Hematopoietic multipotent progenitor cell (in vitro differentiated cells): ENCODE data around the gene PKNOX1. TPM values are rescaled to one million over a fixed set of nuclear protein-coding genes. Genes with fewer than 3 reads are reported as not detected.
"Not testable (repeated sequence)": the region's sequence is repeated elsewhere in the genome, so short reads cannot be mapped to it uniquely, and the experiment has no call there.

Experiments
- DNase-seq, 3 donors: peaks; one replicate each; pipeline ENCODE4 v3.0.0-alpha.2; 2011 to 2015; ENCODE audit warnings: low read depth in 2 of 3, low spot score in 2 of 3
- total RNA-seq: library from RNA; depleted of rRNA; stranded (reverse); fragments of >200 nt; gene quantifications from one replicate; pipeline ENCODE4 v1.2.3, GENCODE V29; 2012

The PKNOX1 gene
- total RNA-seq, 1 donor: 13.7 TPM

DNA sequence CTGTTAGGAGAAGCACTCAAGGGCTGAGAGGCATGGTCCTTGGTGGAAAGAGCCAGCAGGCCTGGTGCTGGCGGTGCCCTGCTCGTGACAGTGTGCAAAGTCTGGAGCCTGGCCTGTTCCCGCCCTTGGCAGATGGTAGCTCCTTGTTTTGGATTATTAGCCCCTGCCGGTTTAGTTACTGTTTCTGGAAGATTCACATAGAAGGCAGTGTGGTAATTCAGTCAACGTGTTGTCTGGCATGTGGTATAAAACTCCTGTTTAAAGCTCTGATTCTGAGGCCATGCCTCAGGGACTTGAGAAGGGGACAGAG lies 6.8 kb downstream of the PKNOX1 start:
- no peak for DNase-seq

DNA sequence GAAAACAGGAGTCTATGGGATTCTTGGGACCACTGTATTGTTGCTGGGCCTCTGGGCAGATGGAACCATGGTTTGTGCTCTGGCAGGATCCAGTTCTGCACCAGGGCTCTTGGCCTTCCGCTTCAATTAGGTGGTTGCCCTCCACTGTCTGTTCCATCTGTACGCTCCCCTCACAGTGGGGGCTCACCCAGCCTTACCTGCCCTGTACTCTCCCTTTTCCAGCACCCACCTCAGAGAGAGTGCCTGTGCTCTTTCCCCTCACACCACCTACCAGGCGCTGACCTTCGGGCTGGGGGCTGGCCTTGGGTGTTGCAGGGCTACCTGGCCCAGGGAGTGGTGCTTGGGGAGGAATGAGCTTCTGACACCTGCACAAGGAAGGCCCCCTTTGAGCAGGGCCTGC lies 7.5 kb downstream of the PKNOX1 start:
- no peak for DNase-seq

DNA sequence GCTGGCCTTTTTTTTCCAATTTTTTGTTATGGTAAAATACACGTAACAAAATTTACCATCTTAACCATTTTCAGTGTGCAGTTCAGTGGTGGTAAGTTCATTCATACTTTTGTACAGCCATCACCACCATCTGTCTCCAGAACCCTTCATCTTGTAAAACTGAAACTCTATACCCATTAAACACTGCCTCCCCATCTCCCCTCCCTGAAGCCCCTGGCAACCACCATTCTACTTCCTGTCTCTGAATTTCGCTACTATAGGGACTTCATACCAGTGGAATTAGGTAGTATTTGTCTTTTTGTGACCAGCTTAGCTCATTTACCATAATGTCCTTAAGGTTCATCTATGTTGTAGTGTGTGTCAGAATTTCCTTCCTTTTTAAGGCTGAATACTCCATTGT lies 8.7 kb downstream of the PKNOX1 start:
- no peak for DNase-seq

DNA sequence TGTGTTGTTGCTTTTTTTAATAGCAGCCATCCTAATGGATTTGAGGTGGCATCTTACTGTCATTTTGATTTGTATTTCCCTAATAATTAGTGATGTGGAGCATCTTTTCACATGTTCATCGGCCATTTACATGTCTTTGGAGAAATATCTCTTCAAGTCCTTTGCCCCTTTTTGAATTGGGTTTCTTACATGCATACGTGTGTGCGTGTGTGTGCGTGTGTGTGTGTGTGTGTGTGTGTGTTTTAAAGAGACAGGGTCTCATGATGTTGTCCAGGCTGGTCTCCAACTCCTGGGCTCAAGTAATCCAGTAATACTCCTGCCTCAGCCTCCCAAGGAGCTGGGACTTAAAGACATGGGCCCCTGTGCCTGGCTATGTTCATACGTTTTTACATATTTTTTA lies 9.5 kb downstream of the PKNOX1 start:
- no peak for DNase-seq

DNA sequence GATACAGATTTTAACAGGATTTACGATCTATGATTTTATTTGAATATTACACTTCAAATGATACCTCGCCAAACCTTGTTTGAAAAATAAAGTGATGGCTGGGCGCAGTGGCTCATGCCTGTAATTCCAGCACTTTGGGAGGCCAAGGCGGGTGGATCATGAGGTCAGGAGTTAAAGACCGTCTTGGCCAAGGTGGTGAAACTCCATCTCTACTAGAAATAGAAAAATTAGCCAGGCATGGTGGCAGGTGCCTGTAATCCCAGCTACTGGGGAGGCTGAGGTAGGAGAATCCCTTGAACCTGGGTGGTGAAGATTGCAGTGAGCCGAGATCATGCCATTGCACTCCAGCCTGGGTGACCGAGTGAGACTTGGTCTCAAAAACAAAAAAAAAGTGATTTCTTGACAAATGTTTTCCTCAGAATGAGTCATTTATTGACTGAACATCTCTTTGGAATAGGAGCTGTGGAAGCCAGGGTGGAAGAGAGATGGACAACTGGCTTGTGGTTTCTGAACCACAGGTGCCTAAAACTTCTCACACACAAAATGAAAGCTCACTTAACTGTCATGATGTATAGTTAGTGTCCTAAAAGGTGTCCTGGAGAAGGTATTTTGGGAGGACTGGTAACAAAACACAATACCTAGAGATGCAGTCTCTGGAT lies 11.9 kb downstream of the PKNOX1 start:
- no peak for DNase-seq

DNA sequence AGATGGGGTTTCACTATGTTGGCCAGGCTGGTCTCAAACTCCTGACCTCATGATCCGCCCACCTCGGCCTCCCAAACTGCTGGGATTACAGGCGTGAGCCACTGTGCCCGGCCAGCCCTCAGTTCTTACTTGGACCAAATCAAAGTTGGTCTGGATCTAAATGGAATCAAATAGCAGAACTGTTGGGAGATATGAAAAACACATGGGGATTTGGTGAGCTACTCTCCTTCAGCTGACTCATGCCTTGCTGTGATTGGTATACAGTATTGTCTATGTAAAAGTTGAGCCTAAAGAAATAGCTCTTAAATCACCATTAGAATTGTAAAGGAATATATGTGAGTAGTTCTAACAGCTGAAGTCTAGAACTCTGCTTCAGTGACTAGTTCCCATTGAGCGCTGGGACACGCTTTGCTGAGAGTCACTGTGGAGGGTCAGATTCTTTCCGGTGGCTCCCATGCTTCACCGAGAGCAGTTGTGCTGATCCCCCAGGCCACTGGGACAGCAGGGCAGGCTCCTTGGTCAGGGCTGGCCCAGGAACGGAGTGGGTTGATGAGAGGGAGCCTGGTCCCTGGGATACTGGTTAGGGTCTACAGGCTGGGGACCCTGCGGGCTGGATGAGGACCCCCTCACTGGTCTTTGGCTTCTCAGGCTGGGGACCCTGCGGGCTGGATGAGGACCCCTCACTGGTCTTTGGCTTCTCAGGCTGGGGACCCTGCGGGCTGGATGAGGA lies 14.0 kb downstream of the PKNOX1 start:
- no peak for DNase-seq

DNA sequence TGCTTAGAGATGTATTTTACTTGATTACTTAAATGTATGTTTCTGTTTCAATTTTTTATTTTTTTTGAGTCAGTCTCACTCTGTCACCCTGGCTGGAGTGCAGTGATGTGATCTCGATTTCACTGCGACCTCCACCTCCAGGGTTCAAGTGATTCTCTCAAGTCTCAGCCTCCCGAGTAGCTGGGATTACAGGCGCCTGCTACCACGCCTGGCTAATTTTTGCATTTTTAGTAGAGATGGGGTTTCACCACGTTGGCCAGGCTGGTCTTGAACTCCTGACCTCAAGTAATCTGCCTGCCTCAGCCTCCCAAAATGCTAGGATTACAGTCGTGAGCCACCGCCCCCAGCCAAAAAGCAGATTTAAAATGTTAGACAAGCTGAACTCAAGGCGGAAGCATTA lies 15.0 kb downstream of the PKNOX1 start:
- not testable (repeated sequence) for DNase-seq

DNA sequence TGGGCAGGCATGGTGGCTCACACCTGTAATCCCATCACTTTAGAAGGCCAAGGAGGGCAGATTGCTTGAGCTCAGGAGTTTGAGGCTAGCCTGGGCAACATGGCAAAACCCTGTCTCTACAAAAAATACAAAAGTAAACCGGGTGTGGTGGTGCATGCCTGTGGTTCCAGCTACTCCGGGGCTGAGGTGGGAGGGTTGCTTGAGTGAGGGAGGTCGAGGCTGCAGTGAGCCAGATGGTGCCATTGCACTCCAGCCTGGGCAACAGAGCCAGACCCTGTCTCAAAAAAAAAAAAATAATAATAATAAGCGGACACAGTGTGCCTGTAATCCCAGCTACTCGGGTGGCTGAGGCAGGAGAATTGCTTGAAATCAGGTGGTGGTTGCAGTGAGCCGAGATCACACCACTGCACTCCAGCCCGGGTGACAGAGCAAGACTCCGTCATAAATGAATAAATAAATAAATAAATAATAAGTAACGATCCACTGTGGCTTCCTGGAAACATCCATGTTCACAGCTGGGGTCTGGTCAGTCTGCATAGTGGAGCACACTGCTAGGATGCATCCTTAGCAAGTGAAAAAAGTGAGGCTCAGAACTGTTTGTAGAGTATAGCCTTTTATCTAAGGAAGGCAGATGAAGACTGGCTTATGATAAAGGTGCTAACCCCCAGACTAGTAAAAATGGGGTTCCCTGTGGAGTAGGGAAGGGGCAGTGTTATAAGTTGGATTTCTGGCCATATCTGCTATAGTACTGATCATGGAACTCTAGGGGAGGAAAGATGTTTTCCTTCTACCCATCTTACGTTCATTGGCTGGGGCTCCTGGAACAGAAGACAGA lies 15.7 kb downstream of the PKNOX1 start:
- no peak for DNase-seq

DNA sequence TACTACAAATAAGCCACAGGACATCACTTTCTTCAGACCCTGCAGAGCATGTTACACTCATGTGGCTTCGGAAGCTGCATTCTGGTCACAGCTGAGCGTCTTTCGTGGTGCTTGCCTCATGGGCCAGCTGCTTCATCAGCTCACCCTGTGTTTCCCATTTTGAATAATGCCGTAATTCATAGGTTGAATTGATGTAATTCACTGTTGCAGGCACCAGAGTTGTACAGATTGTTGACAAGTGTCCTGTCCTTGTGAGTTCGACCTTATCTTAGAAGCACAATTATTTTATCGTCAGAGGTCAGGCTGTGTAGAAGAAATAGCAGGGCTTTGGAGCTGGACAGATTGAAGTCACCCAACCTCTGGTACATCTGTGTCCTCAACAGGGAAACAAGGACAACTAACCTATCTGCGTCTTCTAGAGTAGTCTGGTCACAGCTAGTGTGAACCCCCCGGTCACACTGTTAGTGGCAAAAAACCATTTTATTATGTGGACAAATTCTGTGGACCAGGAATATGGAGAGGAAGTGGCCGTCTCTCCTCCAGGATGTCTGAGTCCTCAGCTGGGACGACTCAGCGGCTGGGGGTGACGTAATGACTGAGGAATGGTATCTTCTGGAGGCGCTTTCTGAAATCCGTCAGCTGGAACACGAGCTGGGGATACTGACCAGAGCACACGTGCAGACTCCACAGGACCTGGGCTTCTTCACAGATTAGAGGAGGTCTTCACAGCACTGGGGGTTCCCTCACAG lies 17.8 kb downstream of the PKNOX1 start:
- no peak for DNase-seq

DNA sequence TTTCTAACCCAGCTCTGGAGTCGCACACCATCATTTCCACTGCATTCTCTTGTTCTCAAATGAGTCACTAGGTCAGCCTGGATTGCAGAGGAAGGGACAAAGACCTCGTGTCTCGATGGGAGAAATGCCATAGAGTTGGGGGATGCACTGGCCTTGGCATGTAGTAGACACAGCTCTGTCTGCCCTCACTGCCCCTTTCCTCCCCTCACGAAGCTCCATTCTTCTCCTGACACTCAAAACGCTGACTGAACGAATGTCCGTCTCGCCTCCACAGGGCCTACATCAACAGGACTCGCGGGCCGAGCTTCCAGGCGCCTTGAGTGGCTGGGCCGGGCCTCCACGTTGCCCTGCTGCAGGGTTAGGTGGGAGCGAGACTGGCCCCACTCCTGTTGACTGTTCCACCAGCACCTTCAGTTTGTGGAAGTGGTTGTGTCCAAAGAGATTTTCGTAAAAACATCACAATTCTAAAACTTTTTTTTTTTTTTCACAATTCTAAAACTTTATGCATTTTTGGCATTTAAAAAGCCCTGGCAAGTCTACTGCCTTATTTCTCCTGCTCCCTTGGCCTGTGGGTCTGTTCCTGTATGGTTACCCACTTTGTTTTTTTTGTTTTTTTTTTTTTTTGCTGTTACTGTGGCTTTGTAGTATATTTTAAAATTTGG lies 18.8 kb downstream of the PKNOX1 start:
- no peak for DNase-seq

DNA sequence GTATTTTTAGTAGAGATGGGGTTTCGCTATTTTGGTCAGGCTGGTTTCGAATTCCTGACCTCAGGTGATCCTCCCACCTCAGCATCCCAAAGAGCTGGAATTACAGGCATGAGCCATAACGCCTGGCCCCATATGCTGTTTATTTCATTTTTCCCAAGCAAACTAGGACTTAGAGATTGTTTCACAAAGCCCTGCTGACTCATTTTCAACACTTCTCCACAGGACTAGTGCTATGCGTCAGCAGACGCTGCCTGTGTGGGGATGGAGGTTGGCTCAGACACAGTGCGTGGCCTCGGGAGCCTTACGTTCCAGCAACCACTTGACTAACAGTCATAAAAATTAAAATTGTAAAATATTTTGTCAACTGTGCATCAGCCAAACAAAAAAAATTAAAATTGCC lies 22.7 kb downstream of the PKNOX1 start:
- DNase-seq: no peak

DNA sequence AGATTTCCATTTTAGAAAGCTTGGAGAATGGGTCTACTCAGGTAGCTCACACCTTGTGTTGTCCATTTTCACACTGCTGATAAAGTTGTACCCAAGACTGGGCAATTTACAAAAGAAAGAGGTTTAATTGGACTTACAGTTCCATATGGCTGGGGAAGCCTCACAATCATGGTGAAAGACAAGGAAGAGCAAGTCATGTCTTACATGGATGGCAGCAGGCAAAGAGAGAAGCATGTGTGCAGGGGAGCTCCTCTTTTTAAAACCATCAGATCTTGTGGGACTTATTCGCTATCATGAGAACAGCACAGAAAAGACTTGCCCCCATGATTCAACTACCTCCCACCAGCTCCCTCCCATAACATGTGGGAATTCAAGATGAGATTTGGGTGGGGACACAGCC lies 23.6 kb downstream of the PKNOX1 start:
- not testable (repeated sequence) for DNase-seq

DNA sequence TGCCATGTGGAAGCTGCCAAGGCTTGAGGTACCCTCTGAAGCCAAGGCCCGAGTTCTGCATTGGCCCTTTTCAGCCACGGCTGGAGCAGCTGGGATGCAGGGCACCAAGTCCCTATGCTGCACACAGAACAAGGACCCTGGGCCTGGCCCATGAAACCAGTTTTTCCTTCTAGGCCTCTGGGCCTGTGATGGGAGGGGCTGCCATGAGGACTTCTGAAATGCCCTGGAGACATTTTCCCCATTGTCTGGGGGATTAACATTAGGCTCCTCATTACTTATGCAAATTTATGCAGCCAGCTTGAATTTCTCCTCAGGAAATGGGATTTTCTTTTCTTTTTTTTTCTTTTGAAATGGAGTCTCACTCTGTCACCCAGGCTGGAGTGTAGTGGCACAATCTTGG lies 24.8 kb downstream of the PKNOX1 start:
- not testable (repeated sequence) for DNase-seq

DNA sequence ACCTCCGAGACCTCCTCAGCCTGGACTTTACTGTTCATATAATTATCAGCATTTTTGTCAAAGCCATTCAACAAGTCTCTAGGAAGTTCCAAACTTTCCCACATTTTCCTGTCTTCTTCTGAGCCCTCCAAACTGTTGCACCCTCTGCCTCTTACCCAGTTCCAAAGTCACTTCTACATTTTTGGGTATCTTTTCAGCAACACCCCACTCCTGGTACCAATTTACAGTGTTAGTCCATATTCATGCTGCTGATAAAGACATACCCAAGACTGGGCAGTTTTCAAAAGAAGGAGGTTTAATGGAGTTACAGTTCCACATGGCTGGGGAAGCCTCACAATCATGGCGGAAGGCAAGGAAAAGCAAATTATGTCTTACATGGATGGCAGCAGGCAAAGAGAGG lies 25.7 kb downstream of the PKNOX1 start:
- DNase-seq: not testable (repeated sequence)

DNA sequence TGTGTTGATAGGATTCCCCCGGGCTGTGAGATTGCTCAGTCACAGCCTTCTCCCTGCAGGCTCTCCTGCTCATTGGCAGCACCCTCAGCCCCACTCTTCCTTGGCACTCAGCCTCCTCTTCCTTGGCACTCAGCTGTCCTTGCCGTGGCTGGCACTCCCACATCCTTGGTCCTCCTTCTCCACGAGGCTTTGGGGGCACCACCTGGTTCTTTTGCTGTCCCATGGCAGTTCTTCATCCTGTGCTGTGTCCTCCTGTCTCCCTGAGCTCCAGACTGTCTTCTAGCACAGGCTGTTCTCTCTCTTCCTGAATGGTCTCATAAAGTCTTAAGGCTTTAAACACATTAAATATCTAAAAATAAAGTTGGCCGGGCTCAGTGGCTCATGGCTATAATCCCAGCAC lies 27.0 kb downstream of the PKNOX1 start:
- no peak for DNase-seq

DNA sequence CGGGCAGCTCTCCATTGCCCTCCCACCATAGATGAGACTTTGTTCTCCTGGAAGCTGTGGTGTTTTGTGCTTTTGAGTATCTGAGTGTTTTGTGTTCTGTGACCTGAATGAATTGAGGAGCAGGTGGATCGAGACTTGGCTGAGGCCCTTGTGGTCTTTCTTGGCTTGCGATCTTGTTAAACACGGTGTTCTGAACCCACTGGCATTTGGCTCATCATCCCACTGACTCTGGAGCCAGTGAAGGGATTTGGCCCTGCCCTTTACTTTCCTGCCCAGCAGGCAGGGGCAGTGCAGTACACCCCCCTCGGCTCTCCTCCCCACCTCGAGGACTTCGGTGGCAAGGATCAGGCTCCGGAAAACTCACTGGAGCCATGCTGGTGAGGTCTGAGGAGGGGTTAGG lies 30.6 kb downstream of the PKNOX1 start:
- no peak for DNase-seq

DNA sequence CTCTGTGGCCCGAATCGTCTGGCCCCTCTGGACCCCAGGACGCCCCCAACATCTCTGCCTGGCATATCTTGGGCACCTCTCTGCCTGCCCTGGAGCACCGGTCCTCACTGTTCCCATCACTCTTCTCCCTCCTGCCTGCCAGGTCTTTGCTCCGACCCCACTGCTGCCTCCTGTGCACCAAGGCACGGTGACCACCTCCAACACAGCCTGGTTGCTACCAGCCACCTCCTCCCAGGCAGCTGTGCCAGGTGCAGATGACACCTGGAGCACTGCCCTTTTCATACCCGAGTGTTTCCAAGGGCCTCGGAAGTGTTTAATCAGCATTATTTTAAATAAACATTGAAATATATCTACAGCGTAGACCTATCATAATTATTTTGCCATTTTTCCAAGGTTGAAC lies 31.3 kb downstream of the PKNOX1 start:
- DNase-seq: no peak

DNA sequence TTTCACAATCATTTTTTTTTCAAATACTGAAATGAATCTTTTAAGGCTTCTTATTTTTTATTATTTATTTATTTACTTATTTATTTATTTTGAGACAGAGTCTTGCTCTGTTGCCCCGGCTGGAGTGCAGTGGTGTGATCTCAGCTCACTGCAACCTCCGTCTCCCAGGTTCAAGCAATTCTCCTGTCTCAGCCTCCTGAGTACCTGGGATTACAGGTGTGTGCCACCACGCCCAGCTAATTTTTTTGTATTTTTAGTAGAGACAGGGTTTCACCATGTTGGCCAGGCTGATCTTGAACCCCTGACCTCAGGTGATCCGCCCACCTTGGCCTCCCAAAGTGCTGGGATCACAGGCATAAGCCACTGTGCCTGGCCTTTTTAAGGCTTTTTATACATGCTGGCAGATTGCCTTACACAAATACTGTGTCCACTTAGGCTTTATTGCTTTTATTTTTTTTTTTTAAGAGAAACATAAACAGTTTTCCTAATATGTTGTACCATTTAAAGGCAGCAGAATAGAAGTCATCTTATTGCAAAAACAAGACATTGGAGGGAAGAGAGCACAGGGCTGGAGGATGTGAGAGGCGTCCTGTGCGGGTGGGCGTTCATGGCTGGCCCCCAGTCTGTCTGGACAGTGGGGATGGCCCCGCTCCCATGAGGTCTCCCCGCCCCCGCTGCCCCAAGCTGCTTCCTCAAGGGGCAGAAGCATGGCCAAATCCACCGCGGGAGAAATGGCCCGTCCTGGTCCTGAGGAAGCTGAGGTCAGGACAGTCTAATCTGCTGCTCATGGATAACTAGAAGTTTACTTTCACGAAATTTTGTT lies 31.9 kb downstream of the PKNOX1 start:
- not testable (repeated sequence) for DNase-seq

DNA sequence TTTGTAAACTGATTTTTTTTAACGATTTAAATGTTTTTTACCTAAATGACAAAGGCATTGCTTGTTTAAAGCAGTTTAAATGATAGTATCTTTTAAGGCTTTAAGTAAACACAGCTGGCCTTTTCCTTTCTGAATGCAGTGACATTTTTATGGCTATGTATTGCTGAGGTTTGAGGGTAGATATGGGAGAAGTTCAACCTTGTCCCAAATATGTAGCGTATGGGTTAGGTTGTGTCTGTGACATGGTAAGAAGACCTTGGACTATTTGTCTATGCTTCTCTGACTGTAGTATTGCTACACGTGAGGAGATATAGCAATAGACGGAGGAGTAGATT lies 32.5 kb downstream of the PKNOX1 start:
- DNase-seq: no peak

DNA sequence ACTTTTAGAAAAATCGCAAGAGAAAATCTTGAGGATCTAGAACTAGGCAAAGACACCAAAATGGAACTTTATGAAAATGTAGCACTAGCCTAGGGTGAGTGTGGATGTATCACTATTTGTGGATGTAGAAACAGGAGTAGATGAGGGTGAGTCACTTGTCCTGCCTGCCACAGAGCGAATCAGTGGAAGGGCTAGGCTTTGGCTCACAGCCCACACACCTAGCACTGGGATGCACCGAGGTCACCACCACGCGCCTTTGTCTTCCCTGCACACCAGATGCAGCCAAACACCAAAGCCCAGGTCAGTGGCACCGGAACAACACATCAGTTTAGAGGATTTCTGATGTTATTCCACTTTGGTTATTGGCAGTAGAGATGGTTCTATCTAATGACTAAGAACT lies 38.2 kb downstream of the PKNOX1 start:
- DNase-seq: no peak
